ENCODE measurements around the gene GARS1.

DNA sequence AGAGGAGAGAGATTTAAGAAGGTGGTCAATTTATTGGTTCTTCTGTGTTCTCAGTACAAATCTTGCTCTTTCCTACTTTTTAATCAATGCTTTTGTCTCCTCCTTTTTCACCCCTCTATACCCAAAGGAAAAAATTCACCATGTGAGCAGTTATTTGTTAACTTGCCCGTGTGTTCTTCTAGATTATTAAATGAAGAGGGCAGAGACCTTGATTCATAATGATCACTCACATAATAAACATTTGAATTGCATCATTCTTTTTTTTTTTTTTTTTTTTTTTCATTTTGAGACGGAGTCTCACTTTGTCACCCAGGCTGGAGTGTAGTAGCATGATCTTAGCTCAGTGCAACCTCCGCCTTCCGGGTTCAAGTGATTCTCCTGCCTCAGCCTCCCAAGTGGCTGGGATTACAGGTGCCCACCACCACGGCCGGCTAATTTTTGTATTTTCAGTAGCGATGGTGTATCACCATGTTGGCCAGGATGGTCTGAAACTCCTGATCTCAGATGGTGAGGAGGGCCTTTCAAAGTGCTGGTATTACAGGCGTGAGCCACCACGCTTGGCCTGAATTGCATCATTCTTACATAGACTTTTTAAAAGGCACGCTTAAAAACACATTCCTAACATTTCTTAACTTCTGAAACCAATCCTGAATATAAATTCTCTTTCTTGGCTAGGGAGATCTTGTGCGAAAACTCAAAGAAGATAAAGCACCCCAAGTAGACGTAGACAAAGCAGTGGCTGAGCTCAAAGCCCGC, 3.6 kb downstream of the GARS1 start:
- TF ChIP-seq CTCF (conservative IDR thresholded peaks at IDR 0.05) (no peak), EZH2 (IDR thresholded peaks at IDR 0.05; ENCODE audit: low read depth) (no peak)
